ENCODE data around the gene MCM3. TPM values are rescaled to one million over a fixed set of nuclear protein-coding genes. Genes with fewer than 3 reads are reported as not detected.

MCM3 gene
- total RNA-seq, 1 donor from 2014 or later: 21.6 TPM

DNA sequence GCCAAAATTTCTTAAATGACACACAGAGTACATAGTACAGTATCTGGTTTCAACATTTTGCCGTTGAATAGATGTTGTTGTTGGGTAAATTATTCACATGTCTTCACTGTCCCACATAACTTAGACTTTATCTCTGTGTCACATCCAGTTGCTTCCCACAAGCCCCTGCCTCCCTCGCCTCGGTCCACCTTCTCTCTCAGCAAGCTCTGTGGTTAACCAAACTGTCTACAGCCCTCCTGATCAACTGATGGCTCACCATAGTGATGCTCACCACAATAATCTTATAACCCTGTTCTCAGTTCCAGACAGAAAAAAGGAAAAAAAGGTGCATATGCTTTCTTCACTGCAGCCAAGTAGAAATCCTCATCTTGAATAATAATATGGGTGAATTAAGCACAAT, 63.2 kb downstream of the MCM3 start:
- TF ChIP-seq EZH2 (IDR thresholded peaks at IDR 0.05; ENCODE audit: insufficient read depth, low read length): no peak
- TF ChIP-seq, protein P1, sequence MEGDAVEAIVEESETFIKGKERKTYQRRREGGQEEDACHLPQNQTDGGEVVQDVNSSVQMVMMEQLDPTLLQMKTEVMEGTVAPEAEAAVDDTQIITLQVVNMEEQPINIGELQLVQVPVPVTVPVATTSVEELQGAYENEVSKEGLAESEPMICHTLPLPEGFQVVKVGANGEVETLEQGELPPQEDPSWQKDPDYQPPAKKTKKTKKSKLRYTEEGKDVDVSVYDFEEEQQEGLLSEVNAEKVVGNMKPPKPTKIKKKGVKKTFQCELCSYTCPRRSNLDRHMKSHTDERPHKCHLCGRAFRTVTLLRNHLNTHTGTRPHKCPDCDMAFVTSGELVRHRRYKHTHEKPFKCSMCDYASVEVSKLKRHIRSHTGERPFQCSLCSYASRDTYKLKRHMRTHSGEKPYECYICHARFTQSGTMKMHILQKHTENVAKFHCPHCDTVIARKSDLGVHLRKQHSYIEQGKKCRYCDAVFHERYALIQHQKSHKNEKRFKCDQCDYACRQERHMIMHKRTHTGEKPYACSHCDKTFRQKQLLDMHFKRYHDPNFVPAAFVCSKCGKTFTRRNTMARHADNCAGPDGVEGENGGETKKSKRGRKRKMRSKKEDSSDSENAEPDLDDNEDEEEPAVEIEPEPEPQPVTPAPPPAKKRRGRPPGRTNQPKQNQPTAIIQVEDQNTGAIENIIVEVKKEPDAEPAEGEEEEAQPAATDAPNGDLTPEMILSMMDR (IDR thresholded peaks at IDR 0.05; ENCODE audit: insufficient read depth, low read depth, low read length): no peak
- Mint-ChIP-seq H3K36me3 (ENCODE audit: low read depth, unreplicated experiment) (no peaks in the 10 kb centered on the region), H3K27ac (ENCODE audit: unreplicated experiment) (peak overlapping the region; percentile 29), H3K4me3 (ENCODE audit: unreplicated experiment) (no peak overlapping the region), H3K27me3 (ENCODE audit: low read depth, unreplicated experiment) (peaks cover 7% of the 10 kb centered on the region), H3K4me1 (ENCODE audit: low read depth, unreplicated experiment) (peaks cover 10% of the 10 kb centered on the region), H3K9me3 (ENCODE audit: unreplicated experiment) (peaks cover 2% of the 10 kb centered on the region)
- DNase-seq (ENCODE audit: low read depth) (peak; percentile 8), FAIRE-seq (no peak)
- Histone ChIP-seq H3K27ac (ENCODE audit: low read depth, low read length) (no peak overlapping the region), H2AFZ (ENCODE audit: low read depth, low read length) (no peak overlapping the region), H4K20me1 (ENCODE audit: insufficient read depth, low read length) (no peaks in the 10 kb centered on the region), H3K9ac (ENCODE audit: low read length) (no peak overlapping the region), H3K4me1 (ENCODE audit: insufficient read depth, low read length) (no peaks in the 10 kb centered on the region), H3K79me2 (ENCODE audit: insufficient read depth, low read length) (no peaks in the 10 kb centered on the region), H3K36me3 (ENCODE audit: insufficient read depth, low read length) (no peaks in the 10 kb centered on the region), H3K27me3 (ENCODE audit: insufficient read depth, low read length) (no peaks in the 10 kb centered on the region), H3K4me2 (ENCODE audit: low read length) (no peak overlapping the region), H3K4me3 (ENCODE audit: insufficient read depth, low read depth, low read length) (no peak overlapping the region), H3K9me3 (ENCODE audit: insufficient read depth, low read depth, low read length) (no peaks in the 10 kb centered on the region)

DNA sequence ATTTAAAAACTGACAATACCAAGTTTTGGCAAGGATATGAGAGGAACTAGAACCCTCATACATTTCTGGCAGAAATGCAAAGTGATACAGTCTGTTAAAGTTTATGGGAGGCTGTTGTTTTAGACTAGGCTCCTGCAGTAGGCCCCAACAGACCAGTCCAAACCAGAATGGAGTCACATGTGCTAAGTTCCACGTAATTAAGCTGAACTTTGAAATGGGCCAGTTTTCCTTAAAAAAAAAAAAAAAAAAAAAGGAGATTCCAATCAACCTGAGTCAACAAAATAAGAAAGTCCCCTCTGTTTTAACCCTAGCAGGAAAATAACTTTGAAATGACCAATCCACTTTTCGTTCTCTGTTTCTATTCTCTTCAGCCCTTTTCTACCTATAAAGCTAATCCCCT, 66.8 kb downstream of the MCM3 start:
- H3K27ac ChIP-seq (ENCODE audit: low read depth, low read length): no peak overlapping the region
- Mint-ChIP-seq H3K4me3 (ENCODE audit: unreplicated experiment) (no peak overlapping the region), H3K9me3 (ENCODE audit: unreplicated experiment) (no peaks in the 10 kb centered on the region), H3K27ac (ENCODE audit: unreplicated experiment) (no peak overlapping the region), H3K36me3 (ENCODE audit: low read depth, unreplicated experiment) (no peaks in the 10 kb centered on the region), H3K27me3 (ENCODE audit: low read depth, unreplicated experiment) (peaks cover 6% of the 10 kb centered on the region), H3K4me1 (ENCODE audit: low read depth, unreplicated experiment) (peaks cover 10% of the 10 kb centered on the region)
- no peak overlapping the region for H3K9ac ChIP-seq (ENCODE audit: low read length)
- no peak for DNase-seq (ENCODE audit: low read depth)
- H3K4me1 ChIP-seq (ENCODE audit: insufficient read depth, low read length): no peaks in the 10 kb centered on the region
- H3K4me2 ChIP-seq (ENCODE audit: low read length): no peak overlapping the region
- TF ChIP-seq, protein P1 (IDR thresholded peaks at IDR 0.05; ENCODE audit: insufficient read depth, low read depth, low read length): no peak
- TF ChIP-seq EZH2 (IDR thresholded peaks at IDR 0.05; ENCODE audit: insufficient read depth, low read length): no peak
- no peak for FAIRE-seq
- peaks cover 2% of the 10 kb centered on the region for H3K27me3 ChIP-seq (ENCODE audit: insufficient read depth, low read length)
- H4K20me1 ChIP-seq (ENCODE audit: insufficient read depth, low read length): no peaks in the 10 kb centered on the region
- no peak overlapping the region for H2AFZ ChIP-seq (ENCODE audit: low read depth, low read length)
- H3K4me3 ChIP-seq (ENCODE audit: insufficient read depth, low read depth, low read length): no peak overlapping the region
- no peaks in the 10 kb centered on the region for H3K36me3 ChIP-seq (ENCODE audit: insufficient read depth, low read length)
- no peaks in the 10 kb centered on the region for H3K9me3 ChIP-seq (ENCODE audit: insufficient read depth, low read depth, low read length)
- no peaks in the 10 kb centered on the region for H3K79me2 ChIP-seq (ENCODE audit: insufficient read depth, low read length)

DNA sequence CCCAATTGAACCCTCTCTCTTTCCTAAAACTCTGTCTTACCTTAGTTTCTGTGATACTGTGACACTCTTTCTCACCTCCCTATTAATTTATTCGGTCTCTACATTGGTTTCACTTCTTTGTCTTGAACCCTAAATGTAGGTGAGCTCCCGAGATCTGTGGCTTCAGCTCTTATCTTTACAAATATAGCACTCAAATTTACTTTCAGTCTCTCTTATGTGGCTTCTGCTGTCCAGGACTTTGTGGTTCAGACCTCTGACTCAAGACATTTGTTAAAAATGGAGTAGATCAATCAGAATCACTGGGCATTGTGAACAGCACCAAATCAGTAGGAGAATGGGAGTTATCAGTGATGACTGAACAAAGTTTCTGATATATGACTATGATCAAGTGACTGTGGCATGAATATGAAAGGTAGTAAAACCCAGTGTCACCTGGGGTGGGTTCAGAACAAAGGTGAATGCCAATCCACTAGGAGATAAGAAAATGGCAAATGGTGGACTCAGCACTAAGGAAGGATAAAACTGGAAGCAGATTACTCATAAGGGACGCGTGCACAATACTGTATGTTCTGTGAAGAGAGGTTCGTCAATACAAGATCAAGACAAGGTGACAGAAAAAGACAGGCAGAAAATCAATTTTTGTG, 67.5 kb downstream of the MCM3 start:
- Mint-ChIP-seq H3K4me1 (ENCODE audit: low read depth, unreplicated experiment) (peaks cover 10% of the 10 kb centered on the region), H3K27me3 (ENCODE audit: low read depth, unreplicated experiment) (peaks cover 7% of the 10 kb centered on the region), H3K27ac (ENCODE audit: unreplicated experiment) (no peak overlapping the region), H3K36me3 (ENCODE audit: low read depth, unreplicated experiment) (no peaks in the 10 kb centered on the region), H3K9me3 (ENCODE audit: unreplicated experiment) (no peaks in the 10 kb centered on the region), H3K4me3 (ENCODE audit: unreplicated experiment) (no peak overlapping the region)
- no peak overlapping the region for H3K4me2 ChIP-seq (ENCODE audit: low read length)
- no peaks in the 10 kb centered on the region for H3K9me3 ChIP-seq (ENCODE audit: insufficient read depth, low read depth, low read length)
- H3K27ac ChIP-seq (ENCODE audit: low read depth, low read length): no peak overlapping the region
- FAIRE-seq (no peak), DNase-seq (ENCODE audit: low read depth) (no peak)
- no peak for TF ChIP-seq EZH2 (IDR thresholded peaks at IDR 0.05; ENCODE audit: insufficient read depth, low read length)
- TF ChIP-seq, protein P1 (IDR thresholded peaks at IDR 0.05; ENCODE audit: insufficient read depth, low read depth, low read length): no peak
- H3K4me3 ChIP-seq (ENCODE audit: insufficient read depth, low read depth, low read length): no peak overlapping the region
- no peak overlapping the region for H2AFZ ChIP-seq (ENCODE audit: low read depth, low read length)
- no peaks in the 10 kb centered on the region for H3K36me3 ChIP-seq (ENCODE audit: insufficient read depth, low read length)
- H3K27me3 ChIP-seq (ENCODE audit: insufficient read depth, low read length): peaks cover 2% of the 10 kb centered on the region
- H4K20me1 ChIP-seq (ENCODE audit: insufficient read depth, low read length): no peaks in the 10 kb centered on the region
- no peak overlapping the region for H3K9ac ChIP-seq (ENCODE audit: low read length)
- no peaks in the 10 kb centered on the region for H3K4me1 ChIP-seq (ENCODE audit: insufficient read depth, low read length)
- H3K79me2 ChIP-seq (ENCODE audit: insufficient read depth, low read length): no peaks in the 10 kb centered on the region
